ENCODE measurements around the gene PHF21B. TPM values are rescaled to one million over a fixed set of nuclear protein-coding genes. Genes with fewer than 3 reads are reported as not detected.
A peak's percentile ranks its signal among the peaks of the same experiment; 100 is the strongest.
"Not testable (repeated sequence)": the region's sequence is repeated elsewhere in the genome, so short reads cannot be mapped to it uniquely, and the experiment has no call there.

PHF21B gene
- polyA plus RNA-seq (2013, experiment 1 of 4): 20.7 TPM
- 15.9 TPM for polyA plus RNA-seq (2013, experiment 2 of 4)
- polyA plus RNA-seq (2013, experiment 3 of 4): 16.1 TPM
- polyA plus RNA-seq (2013, experiment 4 of 4): 20.0 TPM

GRCh38 chr22:45009606-45010531 is at the start of gene PHF21B:
PHF21B (minus strand) TSS chr22:45010005; CDS start chr22:45009549, 456 bp downstream.
- Histone ChIP-seq H3K9me3 (ENCODE audit: control insufficient read depth, low read length) (no peaks in the 10 kb centered on the region), H3K36me3 (ENCODE audit: control insufficient read depth, insufficient read depth, low read length) (no peaks in the 10 kb centered on the region), H3K27ac (ENCODE audit: insufficient read depth, low read depth, low read length, poor library complexity, severe bottlenecking) (peak within 1 kb of the TSS; percentile 95), H3K27me3 (ENCODE audit: control insufficient read depth, insufficient read depth, low read length, poor library complexity, severe bottlenecking) (no peaks in the 10 kb centered on the region), H3K4me1 (ENCODE audit: control insufficient read depth, insufficient read depth, low read length) (no peaks in the 10 kb centered on the region), H3K4me3 (ENCODE audit: insufficient read depth, low read depth, low read length) (peak within 1 kb of the TSS; percentile 67)
- 0% methylated on average over 121 of the region's 121 CpGs for WGBS, 2 experiments

DNA sequence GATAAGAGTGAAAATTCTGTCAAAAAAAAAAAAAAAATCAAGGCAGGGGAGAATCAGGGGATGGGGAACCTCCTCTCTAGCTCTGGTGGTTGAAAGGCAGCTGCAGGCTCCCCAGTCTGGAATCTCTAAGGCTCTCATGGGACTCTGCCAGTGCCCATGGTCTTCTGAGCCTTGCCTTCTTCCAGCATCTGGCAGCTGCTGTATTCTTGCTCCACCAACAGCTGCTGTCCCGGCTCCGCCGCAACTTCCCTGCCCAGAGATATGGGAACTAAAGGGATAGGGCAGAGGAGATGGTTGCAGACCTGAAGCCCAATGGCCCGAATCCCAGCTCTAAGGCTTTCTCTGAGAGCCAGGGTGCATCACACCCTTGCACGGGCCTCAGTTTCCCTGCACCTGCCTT is 49.5 kb upstream of the PHF21B start:
- 92 to 93% methylated on average over 5 of the region's 5 CpGs for WGBS, 2 experiments
- H3K9me3 ChIP-seq (ENCODE audit: control insufficient read depth, low read length): no peaks in the 10 kb centered on the region
- no peaks in the 10 kb centered on the region for H3K27me3 ChIP-seq (ENCODE audit: control insufficient read depth, insufficient read depth, low read length, poor library complexity, severe bottlenecking)
- H3K36me3 ChIP-seq (ENCODE audit: control insufficient read depth, insufficient read depth, low read length): no peaks in the 10 kb centered on the region
- H3K27ac ChIP-seq (ENCODE audit: insufficient read depth, low read depth, low read length, poor library complexity, severe bottlenecking): no peak overlapping the region
- H3K4me1 ChIP-seq (ENCODE audit: control insufficient read depth, insufficient read depth, low read length): peaks cover 2% of the 10 kb centered on the region
- no peak overlapping the region for H3K4me3 ChIP-seq (ENCODE audit: insufficient read depth, low read depth, low read length)

GRCh38 chr22:45058622-45058912 is 48.8 kb upstream of the PHF21B start:
- Histone ChIP-seq H3K27me3 (ENCODE audit: control insufficient read depth, insufficient read depth, low read length, poor library complexity, severe bottlenecking) (no peaks in the 10 kb centered on the region), H3K4me1 (ENCODE audit: control insufficient read depth, insufficient read depth, low read length) (no peaks in the 10 kb centered on the region), H3K9me3 (ENCODE audit: control insufficient read depth, low read length) (no peaks in the 10 kb centered on the region), H3K4me3 (ENCODE audit: insufficient read depth, low read depth, low read length) (no peak overlapping the region), H3K36me3 (ENCODE audit: control insufficient read depth, insufficient read depth, low read length) (no peaks in the 10 kb centered on the region), H3K27ac (ENCODE audit: insufficient read depth, low read depth, low read length, poor library complexity, severe bottlenecking) (no peak overlapping the region)
- 100% methylated on average over 1 to 2 of the region's 2 CpGs for WGBS, 2 experiments

DNA sequence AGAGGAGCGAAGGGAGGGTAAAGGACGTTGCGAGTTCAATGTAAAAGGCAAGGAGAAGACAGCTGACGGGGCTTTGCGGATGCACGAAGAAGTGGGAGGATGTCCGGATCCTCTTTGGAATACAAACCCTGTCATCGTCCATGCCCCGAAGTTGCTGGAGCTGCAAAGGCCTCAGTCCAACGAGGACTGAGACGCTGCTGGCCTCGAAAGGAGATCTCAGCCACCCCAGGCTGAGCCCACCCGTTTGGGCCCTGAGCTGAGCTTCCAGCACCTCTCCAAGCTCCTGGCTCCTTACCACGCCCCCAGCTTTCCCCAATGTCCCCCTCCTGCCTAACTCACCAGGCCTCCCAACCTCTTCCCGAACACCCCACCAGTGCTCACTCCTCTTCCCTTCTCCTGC is 46.1 kb upstream of the PHF21B start:
- no peak overlapping the region for H3K27ac ChIP-seq (ENCODE audit: insufficient read depth, low read depth, low read length, poor library complexity, severe bottlenecking)
- no peaks in the 10 kb centered on the region for H3K9me3 ChIP-seq (ENCODE audit: control insufficient read depth, low read length)
- 88% methylated on average over 15 of the region's 15 CpGs for WGBS, 2 experiments
- no peaks in the 10 kb centered on the region for H3K27me3 ChIP-seq (ENCODE audit: control insufficient read depth, insufficient read depth, low read length, poor library complexity, severe bottlenecking)
- H3K36me3 ChIP-seq (ENCODE audit: control insufficient read depth, insufficient read depth, low read length): no peaks in the 10 kb centered on the region
- no peaks in the 10 kb centered on the region for H3K4me1 ChIP-seq (ENCODE audit: control insufficient read depth, insufficient read depth, low read length)
- H3K4me3 ChIP-seq (ENCODE audit: insufficient read depth, low read depth, low read length): no peak overlapping the region

GRCh38 chr22:45053571-45053970 is 43.8 kb upstream of the PHF21B start:
- Histone ChIP-seq H3K9me3 (ENCODE audit: control insufficient read depth, low read length) (no peaks in the 10 kb centered on the region), H3K36me3 (ENCODE audit: control insufficient read depth, insufficient read depth, low read length) (no peaks in the 10 kb centered on the region), H3K4me1 (ENCODE audit: control insufficient read depth, insufficient read depth, low read length) (no peaks in the 10 kb centered on the region), H3K27ac (ENCODE audit: insufficient read depth, low read depth, low read length, poor library complexity, severe bottlenecking) (no peak overlapping the region), H3K4me3 (ENCODE audit: insufficient read depth, low read depth, low read length) (no peak overlapping the region), H3K27me3 (ENCODE audit: control insufficient read depth, insufficient read depth, low read length, poor library complexity, severe bottlenecking) (no peaks in the 10 kb centered on the region)
- 93 to 97% methylated on average over 1 of the region's 1 CpG for WGBS, 2 experiments

- Histone ChIP-seq H3K4me1 (ENCODE audit: control insufficient read depth, insufficient read depth, low read length) (no peaks in the 10 kb centered on the region), H3K9me3 (ENCODE audit: control insufficient read depth, low read length) (no peaks in the 10 kb centered on the region), H3K27me3 (ENCODE audit: control insufficient read depth, insufficient read depth, low read length, poor library complexity, severe bottlenecking) (no peaks in the 10 kb centered on the region), H3K4me3 (ENCODE audit: insufficient read depth, low read depth, low read length) (no peak overlapping the region), H3K36me3 (ENCODE audit: control insufficient read depth, insufficient read depth, low read length) (no peaks in the 10 kb centered on the region), H3K27ac (ENCODE audit: insufficient read depth, low read depth, low read length, poor library complexity, severe bottlenecking) (no peak overlapping the region)
- 62 to 80% methylated on average over 1 of the region's 1 CpG for WGBS, 2 experiments
These were observed 43.3 kb upstream of the PHF21B start for GRCh38 chr22:45053094-45053493.

GRCh38 chr22:45052665-45053064 is 42.9 kb upstream of the PHF21B start:
- not testable (repeated sequence) for H3K4me1 ChIP-seq (ENCODE audit: control insufficient read depth, insufficient read depth, low read length); H3K36me3 ChIP-seq (ENCODE audit: control insufficient read depth, insufficient read depth, low read length); H3K9me3 ChIP-seq (ENCODE audit: control insufficient read depth, low read length); H3K27me3 ChIP-seq (ENCODE audit: control insufficient read depth, insufficient read depth, low read length, poor library complexity, severe bottlenecking); H3K27ac ChIP-seq (ENCODE audit: insufficient read depth, low read depth, low read length, poor library complexity, severe bottlenecking); H3K4me3 ChIP-seq (ENCODE audit: insufficient read depth, low read depth, low read length)
- WGBS, 2 experiments: 30 to 34% methylated on average over 3 of the region's 3 CpGs

GRCh38 chr22:45051946-45052345 is 42.1 kb upstream of the PHF21B start:
- no peaks in the 10 kb centered on the region for H3K27me3 ChIP-seq (ENCODE audit: control insufficient read depth, insufficient read depth, low read length, poor library complexity, severe bottlenecking)
- H3K36me3 ChIP-seq (ENCODE audit: control insufficient read depth, insufficient read depth, low read length): no peaks in the 10 kb centered on the region
- WGBS, 2 experiments: 95 to 96% methylated on average over 10 of the region's 10 CpGs
- no peak overlapping the region for H3K4me3 ChIP-seq (ENCODE audit: insufficient read depth, low read depth, low read length)
- H3K27ac ChIP-seq (ENCODE audit: insufficient read depth, low read depth, low read length, poor library complexity, severe bottlenecking): no peak overlapping the region
- no peaks in the 10 kb centered on the region for H3K4me1 ChIP-seq (ENCODE audit: control insufficient read depth, insufficient read depth, low read length)
- H3K9me3 ChIP-seq (ENCODE audit: control insufficient read depth, low read length): no peaks in the 10 kb centered on the region

- no peaks in the 10 kb centered on the region for H3K9me3 ChIP-seq (ENCODE audit: control insufficient read depth, low read length)
- H3K4me1 ChIP-seq (ENCODE audit: control insufficient read depth, insufficient read depth, low read length): no peaks in the 10 kb centered on the region
- H3K4me3 ChIP-seq (ENCODE audit: insufficient read depth, low read depth, low read length): no peak overlapping the region
- no peaks in the 10 kb centered on the region for H3K36me3 ChIP-seq (ENCODE audit: control insufficient read depth, insufficient read depth, low read length)
- no peaks in the 10 kb centered on the region for H3K27me3 ChIP-seq (ENCODE audit: control insufficient read depth, insufficient read depth, low read length, poor library complexity, severe bottlenecking)
- no peak overlapping the region for H3K27ac ChIP-seq (ENCODE audit: insufficient read depth, low read depth, low read length, poor library complexity, severe bottlenecking)
- 94 to 95% methylated on average over 8 of the region's 8 CpGs for WGBS, 2 experiments
These were observed 41.6 kb upstream of the PHF21B start for GRCh38 chr22:45051419-45051818.

- Histone ChIP-seq H3K27ac (ENCODE audit: insufficient read depth, low read depth, low read length, poor library complexity, severe bottlenecking) (no peak overlapping the region), H3K27me3 (ENCODE audit: control insufficient read depth, insufficient read depth, low read length, poor library complexity, severe bottlenecking) (no peaks in the 10 kb centered on the region), H3K4me1 (ENCODE audit: control insufficient read depth, insufficient read depth, low read length) (no peaks in the 10 kb centered on the region), H3K9me3 (ENCODE audit: control insufficient read depth, low read length) (no peaks in the 10 kb centered on the region), H3K36me3 (ENCODE audit: control insufficient read depth, insufficient read depth, low read length) (no peaks in the 10 kb centered on the region), H3K4me3 (ENCODE audit: insufficient read depth, low read depth, low read length) (no peak overlapping the region)
- 77 to 82% methylated on average over 6 of the region's 6 CpGs for WGBS, 2 experiments
These were observed 37.5 kb upstream of the PHF21B start for GRCh38 chr22:45047260-45047659.

Measured in ectodermal cell (in vitro differentiated cells).